COR-L47 (cell line): Measurements from ENCODE around the gene NOC3L.
"Not testable (repeated sequence)": the region's sequence is repeated elsewhere in the genome, so short reads cannot be mapped to it uniquely, and the experiment has no call there.

Experiments used
- DNase-seq: peaks from one replicate; lab custom pipeline; 2025; lab: John Stamatoyannopoulos, UW

Gene NOC3L

DNA sequence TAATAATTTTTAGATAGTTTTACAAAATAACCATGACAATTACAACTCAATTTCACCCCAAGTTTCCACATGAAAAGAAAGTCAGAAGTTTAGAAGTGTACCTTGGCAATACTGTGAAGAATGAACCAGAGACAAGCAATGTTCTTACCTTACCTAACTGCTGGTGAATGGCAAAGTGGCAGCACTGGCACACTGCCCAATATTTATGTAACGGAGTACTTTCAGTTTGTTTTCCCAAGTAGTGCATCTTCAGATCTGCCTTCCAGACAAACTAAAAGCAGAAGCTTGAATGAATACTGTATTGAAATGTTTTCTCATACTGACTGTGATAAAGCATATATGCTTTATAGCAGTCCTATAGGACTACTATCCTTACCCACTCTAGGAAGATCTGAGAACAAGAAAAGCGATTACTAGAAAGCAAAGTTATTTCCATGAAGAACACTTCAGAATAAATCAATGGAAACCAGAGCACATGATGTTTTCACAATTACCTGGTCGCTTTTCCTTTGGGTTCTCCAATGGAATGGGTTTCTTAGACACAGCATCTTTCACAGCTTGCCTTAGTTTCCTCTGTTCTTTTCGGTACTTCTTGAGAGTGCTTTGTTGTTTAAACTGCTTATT, 1.5 kb downstream of the NOC3L start:
- no peak for DNase-seq

DNA sequence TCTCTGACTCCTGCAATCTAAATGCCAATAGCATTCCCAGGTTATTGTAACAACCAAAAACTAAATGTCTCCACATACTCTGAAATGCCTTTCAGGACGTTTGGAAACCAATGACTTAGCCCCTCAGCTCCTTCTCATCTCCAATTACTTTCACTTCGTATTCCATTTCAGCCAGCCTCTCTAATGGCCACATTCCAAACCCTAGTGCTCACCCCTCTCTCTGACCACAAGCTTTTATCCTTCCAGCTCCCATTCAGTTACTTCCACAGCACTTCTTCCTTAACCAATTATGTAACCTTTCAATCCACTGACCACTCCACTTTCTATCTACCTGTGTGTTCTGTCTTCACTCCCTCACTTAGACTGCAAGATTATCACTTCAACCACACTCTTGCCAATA, 4.3 kb downstream of the NOC3L start:
- no peak for DNase-seq

DNA sequence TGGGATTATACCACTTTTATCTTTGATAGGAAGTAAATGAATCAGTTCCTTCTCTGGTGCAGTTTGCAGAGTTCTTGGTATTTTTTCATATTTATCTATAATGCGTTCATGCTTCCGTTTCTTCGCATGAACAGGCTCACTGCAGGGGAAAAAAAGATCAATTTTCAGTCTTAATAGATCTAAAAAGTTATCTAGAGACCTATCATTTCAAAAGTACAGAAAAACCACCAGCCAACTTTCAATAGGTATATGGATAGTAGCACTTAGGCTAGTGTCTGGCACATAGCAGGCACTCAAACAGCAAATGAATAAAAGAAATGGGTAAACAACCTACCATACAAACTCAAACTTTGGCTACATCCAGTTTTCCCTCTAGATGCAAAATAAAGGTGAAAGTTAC, 5.5 kb downstream of the NOC3L start:
- no peak for DNase-seq

DNA sequence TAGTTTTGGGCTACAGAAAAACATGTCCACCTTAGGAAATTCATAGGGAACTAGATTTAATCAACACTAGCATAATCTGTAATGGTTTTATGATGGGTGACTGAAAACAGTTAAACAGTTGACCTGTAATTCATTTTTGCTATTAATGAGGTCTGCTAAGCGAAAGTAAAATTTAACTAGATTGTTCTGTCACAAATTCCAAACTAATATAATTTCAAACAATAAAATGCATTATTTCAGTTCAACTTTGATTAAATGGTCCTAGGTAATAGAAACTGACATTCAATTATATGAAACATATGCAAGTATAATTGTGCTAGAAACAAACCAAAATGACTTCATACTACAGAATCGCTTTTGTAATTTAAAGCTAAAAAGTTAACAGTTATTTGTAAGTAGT, 6.9 kb downstream of the NOC3L start:
- DNase-seq, result no peak

DNA sequence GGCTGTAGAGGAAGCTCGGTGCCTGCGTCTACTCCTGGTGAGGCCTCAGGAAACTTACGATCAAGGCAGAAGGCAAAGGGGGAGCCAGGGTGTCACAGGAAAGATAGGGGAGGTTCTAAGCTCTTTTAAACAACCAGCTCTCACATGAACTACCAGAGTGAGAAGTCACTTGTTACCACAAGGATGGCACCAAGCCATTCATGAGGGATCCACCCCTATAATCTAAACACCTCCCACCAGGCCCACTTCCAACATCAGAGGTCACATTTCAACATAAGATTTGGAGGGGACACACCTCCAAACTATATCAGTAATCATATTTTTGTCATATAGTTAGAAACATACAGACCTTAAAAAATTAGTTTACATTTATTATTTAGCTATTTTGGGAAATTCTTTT, 9.4 kb downstream of the NOC3L start:
- no peak for DNase-seq

DNA sequence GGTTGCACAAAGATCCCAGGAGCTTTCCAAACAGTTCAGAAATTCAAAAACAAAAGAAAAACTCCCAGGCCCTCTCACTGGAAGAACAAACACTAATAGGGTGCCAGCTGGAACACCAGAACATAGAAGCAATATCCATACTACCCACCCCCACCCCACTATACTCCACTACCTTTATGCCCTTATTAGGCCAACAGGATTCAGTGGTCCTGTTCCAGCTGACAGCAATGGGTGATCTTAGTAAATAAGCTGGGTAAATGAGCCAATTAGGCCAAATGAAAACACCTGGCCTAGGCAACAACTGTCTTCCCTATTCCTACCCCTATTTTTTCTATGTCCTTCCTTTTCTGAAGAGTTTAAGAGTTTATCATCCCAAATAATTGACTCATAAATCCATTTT, 11.7 kb downstream of the NOC3L start:
- no peak for DNase-seq

DNA sequence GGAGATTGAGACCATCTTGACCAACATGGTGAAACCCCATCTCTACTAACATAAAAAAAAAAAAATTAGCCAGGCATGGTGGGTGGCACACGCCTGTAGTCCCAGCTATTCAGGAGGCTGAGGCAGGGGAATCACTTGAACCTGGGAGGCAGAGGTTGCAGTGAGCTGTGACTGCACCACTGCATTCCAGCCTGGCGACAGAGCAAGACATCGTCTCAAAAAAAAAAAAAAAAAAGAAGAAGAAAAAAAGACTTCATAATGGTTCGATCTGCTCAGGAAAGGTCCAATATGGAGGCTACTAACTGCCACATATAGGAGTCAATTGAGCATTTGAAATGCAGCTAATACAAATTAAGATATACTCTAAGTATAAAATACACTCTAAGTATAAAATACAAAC, 12.2 kb downstream of the NOC3L start:
- not testable (repeated sequence) for DNase-seq

DNA sequence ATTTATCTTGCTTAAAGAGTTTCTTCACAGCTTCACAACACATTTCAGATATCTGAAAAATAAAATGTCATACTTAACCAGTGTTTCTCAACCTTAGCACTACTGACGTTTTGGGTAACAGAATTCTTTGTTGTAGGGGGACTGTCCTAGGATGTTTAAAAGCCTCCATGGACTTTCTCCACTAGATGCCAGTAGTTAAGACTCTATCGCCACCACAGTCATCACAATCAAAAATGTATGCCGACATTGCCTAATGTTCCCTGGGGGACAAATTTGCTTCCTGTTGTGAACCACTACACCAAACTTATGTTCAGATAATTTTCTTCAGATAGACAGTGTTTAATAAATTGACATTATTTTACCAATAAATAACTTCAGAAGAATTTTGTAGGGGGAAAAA, 13.4 kb downstream of the NOC3L start:
- DNase-seq, result no peak

DNA sequence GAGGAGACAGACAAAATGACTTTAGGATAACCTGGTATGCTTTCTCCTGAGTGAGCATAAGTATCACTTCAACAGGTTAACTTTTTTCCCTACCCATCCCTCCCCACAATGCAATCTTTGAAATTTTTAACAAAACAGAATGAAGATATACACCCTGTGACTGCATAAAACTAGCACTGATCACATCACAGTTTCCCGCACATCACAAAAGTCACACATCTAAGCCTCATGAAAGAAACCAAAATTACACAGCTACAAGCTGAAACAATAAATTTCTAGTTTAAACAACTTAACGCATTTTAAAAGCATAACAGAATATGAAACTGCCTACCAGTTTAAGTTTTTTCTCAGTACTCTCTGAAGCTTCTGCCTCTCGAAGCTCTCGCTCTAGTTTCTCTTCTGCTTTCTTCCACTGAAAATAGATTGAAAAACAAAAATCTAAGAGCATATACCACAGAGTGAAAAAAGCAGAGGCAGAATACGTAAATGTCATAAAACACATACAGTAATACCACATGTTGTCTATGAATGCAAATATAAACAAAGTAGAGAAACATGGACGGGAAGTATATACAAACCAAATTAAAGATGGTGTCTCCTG, 18.1 kb downstream of the NOC3L start:
- no peak for DNase-seq

DNA sequence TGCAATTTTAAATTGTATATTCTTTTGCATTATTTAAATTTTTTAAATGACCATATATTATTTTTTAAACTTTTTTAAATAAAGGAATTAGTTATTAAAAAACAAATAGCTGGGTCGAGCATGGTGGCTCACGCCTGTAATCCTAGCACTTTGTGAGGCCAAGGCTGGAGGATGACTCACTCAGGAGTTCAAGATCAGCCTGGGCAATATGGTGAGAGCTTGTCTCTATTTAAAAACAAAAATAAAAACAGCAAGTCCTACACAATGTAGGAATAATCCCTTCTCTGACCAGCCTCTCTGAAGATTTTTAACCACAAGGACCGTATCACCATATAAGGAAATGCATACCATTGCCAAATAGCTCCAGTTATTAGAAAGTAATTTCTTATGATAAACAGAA, 19.6 kb downstream of the NOC3L start:
- no peak for DNase-seq

DNA sequence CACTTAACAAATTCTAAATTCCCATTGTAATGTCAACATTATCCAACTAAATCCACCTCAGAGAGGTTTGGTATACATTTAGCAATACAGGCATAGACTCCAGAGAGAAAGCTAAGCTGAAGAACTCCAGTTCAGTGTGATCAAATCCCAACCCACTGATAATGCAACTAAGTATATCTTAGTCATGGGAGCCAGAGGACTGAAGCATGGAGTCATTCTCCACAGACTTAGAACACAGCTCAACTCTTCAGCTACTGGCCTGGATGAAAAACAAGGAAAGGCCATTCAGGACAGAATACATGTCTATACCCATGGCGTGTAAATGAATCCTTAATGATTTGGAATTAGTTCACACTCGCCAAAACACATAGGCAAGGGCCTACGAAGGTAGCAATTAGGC, 27.9 kb downstream of the NOC3L start:
- DNase-seq, result no peak

DNA sequence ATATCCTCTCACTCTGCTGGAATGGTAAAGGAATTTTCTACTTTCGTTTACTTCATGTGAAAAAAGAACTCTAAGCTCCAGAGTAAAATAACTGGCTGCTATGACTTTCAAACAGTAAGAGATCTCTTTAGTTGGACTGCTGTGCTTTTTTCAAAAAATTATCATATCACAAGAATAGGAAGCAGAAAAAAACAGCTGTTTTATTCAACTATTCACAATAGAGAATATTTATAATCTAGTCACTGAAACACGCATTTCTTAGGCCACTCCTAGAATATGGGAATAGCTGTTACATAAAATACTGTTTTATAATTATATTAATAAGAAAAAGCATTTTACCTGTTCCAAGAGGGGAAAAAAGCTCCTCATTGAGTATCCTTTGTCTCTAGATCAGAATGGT, 29.7 kb downstream of the NOC3L start:
- no peak for DNase-seq

DNA sequence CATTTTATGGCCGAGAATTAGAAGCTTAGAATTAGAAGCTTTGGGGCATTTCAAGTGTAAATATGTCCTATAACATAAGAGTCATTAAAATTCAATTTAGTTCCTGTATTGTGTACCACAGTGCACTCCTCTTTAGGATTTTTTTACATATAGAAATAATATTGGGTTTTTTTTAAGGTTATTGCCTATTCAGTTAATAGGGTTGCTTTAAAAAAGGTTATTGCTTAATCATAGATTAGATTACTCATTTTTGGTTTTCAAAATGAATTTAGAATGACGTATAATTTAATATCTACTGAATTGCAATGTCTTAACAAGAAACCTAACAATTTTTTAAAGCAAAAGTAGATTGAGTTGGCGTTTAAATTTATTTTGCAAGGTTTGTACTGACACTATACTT, 34.1 kb downstream of the NOC3L start:
- no peak for DNase-seq

DNA sequence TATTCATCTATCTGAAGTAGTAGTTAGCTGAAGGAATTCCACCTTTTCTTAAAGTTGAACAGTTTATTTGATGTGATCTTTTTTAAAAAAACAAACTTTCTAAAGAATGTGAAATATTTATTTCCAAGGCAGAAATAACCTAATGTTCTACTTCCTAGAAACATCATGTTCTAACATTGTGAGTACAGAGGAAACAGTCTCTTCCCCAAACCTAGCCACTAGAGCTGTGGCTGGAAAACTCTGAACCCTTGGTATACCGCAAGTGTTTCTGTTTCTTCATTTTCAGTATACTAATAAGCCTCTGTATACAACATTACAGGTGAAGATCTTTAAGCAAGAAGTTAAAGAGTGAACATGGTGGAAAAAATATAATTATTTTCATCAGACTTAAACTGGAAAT, 35.1 kb downstream of the NOC3L start:
- no peak for DNase-seq

DNA sequence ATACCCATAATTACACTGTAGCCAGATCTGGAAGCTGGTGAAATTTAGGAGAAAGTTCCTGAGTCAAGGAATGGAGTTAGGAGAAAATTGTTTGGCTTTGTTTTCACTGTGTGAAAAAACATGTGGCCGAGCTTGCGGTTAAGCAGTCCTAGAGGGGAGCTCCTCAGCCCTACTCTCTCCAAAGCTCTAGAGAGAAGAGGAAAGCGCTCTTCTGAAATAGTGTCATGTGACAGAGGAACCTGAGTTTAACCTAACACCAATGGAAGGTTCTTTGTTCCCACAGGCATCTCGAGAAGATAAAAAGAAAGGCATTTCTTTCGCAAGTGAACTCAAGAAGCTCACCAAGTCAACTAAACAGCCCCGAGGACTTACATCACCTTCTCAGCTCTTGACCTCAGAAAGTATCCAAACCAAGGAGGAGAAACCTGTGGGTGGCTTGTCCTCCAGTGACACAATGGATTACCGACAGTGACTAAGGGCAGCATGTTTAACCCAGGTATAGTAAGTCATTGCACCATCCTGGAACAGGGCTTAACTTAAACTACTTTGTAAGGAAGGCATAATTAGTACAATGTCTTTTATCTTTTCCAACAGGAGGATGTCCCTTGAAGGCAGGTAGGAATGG, 38.0 kb downstream of the NOC3L start:
- DNase-seq, result no peak

DNA sequence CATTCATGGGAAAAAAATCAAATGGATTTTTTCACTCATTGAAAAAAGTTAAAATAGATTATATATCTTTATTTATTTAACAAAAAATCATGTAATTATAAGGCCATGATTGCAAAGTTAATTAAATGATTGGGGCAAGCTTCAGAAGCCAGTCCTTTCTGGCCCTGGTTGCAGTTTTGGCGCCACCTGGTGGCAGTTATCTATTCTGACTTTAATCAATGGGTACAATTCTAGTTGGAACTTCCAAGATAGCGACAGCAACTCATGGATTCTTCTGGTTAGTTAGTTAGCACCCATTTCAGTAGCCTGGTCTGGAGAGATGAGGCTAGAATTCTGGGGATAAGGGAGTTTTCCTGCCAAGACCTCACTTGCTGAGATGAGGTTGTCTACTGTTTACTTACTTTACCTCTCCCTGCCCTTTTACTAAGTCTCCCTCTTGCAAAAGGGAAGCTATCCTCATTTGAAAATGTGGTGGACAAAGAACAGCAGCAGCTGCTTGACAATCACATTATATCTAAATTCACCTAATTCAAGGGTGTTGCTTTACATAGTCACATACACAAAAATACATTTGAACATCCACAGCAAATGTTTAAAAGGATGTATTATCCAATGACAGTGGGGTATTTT, 42.3 kb downstream of the NOC3L start:
- DNase-seq, result no peak

DNA sequence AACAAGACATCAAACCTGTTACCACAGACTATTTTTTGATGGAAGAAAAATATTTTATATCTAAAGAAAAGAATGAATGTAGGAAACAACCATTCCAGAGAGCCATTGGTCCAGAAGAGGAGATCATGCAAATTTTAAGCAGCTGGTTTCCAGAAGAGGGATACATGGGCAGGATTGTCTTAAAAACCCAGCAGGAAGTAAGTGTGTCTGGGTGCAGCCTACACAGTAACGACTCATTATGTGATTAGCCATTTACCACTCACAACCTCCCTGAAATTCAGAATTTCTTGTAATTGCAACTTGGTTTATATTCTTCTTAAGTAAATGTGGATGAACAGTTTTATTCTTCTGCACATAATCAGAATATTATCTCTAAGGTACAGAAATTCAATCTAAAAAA, 46.2 kb downstream of the NOC3L start:
- no peak for DNase-seq

DNA sequence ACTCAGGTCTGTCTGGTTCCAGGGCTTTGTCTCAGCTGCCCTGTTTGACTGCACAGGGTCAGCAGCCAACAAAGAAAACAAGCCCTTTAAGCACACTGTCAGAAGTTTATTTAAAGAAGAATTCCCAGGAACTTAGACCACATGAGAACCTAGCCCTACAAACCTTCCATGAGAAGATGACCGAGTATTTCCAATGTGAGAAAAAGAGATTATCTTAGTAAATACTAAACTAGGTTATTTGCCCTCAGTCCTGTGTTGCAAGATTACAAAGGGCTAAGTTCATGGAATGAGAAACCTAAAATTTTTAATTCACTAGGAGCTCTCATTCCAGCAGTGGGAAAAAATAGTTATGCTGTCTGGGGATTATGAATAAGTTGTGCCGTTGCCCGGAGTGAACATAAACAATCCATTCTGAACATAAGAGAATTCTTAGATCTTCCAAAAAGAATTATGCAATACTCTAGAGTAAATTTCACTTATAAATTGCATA, 46.7 kb downstream of the NOC3L start:
- DNase-seq, result no peak

DNA sequence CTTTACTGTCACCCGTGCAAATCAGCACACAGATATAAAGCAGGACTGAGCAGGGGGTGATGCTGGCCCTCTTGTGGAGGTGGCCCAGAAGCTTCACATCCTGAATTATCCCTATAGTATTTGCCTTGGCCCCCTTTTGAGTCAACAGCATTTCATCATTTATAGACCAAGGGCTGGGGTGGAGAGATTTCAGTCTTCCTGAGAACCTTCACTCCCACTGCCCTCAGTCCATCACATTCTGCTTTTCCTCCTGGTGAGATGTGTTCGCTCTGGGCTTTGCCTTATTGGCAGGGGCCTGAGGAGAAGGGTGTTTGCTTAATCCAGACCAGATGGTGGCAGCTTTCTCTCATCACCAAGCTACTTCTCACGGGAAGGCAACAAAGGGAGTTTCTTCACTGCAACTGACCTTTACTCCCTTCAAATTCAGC, 47.7 kb downstream of the NOC3L start:
- DNase-seq, result no peak

DNA sequence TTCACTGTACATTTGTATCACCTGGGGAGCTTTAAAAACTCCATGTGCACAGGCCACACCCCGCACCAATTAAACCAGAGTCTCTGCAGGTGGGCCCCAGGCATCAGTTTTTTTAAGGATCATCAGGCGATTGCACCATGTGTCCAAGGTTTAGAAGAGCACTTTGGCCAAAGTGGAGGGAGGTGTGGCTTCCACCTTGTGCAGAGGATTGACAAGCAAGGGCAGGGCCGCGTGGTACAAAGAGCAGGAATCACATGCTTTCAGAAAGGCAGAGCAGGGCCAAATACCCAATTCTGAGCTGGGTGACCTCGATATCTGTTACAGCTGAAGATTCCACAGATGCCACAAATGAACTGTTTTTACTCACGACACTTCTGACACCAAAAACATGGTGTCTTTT, 52.4 kb downstream of the NOC3L start:
- no peak for DNase-seq

DNA sequence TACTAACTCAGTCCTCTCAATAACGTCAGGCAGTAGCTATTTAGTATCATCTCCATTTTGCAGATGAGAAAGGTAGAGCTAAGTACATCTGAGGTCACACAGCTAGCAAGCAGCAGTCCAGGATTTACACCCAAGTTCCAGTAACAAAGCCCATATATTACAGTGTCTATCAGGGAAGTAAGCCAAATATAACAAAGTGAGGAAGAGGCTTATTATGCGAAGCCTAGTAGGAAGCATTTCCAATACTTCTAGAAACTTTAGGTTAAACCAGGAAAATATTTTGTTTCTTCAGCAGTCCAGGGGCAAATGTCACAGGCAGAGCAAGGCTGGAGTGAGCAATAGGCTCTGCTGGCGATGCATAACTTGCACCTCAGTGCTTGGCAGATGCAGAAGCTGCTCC, 53.9 kb downstream of the NOC3L start:
- no peak for DNase-seq

DNA sequence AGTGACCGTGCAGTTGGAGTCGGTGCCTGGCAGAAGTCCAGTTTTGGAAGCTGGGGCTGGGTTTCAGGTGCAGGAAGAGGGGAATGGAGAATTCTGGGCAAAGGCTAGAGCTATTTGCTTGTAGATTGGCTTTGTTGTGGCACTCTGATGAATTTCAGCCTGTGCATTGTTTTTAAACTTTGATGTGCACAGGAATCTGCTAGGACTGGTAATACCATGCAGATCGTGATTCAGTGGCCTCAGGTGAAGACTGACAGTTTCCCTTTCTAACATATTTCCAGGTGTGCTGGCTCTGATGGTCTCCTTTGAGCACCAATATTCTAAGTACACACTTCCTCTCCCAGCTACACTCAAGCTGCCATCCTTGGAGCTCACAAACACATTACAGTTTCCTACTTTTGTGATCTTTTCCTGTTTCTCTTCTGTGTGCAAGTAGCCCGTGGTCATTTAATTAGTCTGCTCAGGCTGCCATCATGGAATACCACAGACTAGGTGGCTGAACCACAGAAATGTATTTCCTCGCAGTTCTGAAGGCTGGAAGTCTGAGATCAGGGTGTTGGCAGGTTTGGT, 55.6 kb downstream of the NOC3L start:
- DNase-seq, result no peak

DNA sequence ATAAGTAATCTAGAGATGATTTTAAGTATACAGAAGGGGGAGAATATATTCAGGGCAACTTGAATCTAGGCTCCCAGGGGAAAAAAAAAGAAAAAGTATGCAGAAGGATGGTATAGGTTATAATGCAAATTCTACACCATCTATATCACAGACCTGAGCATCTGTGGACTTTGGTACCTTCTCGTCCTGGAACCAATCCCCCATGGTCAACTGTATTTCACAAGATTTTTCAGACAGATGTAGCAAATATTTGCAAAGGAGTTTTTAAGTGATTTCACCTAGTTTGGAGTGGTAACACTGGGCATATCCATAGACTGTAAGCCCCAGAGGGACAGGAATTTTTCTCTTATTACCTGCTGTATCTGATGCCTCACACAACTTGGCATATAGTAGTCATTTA, 58.8 kb downstream of the NOC3L start:
- DNase-seq, result no peak
